Heart left ventricle (tissue), 16 donors: ENCODE measurements around the gene ATG16L2. TPM values are rescaled to one million over a fixed set of nuclear protein-coding genes. Genes with fewer than 3 reads are reported as not detected.
A peak's percentile ranks its signal among the peaks of the same experiment; 100 is the strongest.
"Not testable (repeated sequence)": the region's sequence is repeated elsewhere in the genome, so short reads cannot be mapped to it uniquely, and the experiment has no call there.

Experiments used
- ATAC-seq, 4 donors: fragments of 200-7000 bp; cut with Tn5 transposase; one replicate each; pipeline ENCODE4 v1.9.1; 2020 to 2022; ENCODE audit warnings: moderate library complexity in 4 of 4, mild to moderate bottlenecking in 3 of 4, moderate number of reproducible peaks in 1 of 4
- DNase-seq, 5 donors: peaks; one replicate each; pipeline ENCODE4 v3.0.0-alpha.2; 2020
- H3K27ac ChIP-seq, 12 donors: fragments of 200-600 bp; sonication (generic) in 4 of 12; one replicate each; pipeline versions ENCODE4 v1.5.0 to v1.8.0; 2016 to 2022; ENCODE audit warnings: mild to moderate bottlenecking in 2 of 12
- H3K27me3 ChIP-seq, 9 donors: fragments of 200-600 bp; sonication (generic) in 2 of 9; one replicate each; pipeline versions ENCODE4 v1.5.1 to v1.8.0; 2016 to 2022; ENCODE audit warnings: mild to moderate bottlenecking in 3 of 9
- H3K36me3 ChIP-seq, 9 donors: fragments of 200-600 bp; sonication (generic) in 2 of 9; one replicate each; pipeline versions ENCODE4 v1.5.0 to v1.8.0; 2018 to 2022; ENCODE audit warnings: mild to moderate bottlenecking in 2 of 9
- H3K4me1 ChIP-seq, 12 donors: fragments of 200-600 bp; sonication (generic) in 4 of 12; one replicate each; pipeline versions ENCODE4 v1.5.0 to v1.8.0; 2016 to 2022; ENCODE audit warnings: mild to moderate bottlenecking in 3 of 12
- H3K4me3 ChIP-seq, 12 donors: fragments of 200-600 bp; sonication (generic) in 4 of 12; one replicate each; pipeline versions ENCODE4 v1.5.0 to v1.8.0; 2017 to 2022; ENCODE audit warnings: mild to moderate bottlenecking in 9 of 12, moderate library complexity in 4 of 12
- H3K9me3 ChIP-seq, 12 donors: fragments of 200-600 bp; sonication (generic) in 4 of 12; one replicate each; pipeline versions ENCODE4 v1.5.0 to v1.8.0; 2016 to 2022; ENCODE audit warnings: mild to moderate bottlenecking in 1 of 12
- POLR2A ChIP-seq, 2 donors: fragments of 450-650 bp; IDR thresholded peaks; one replicate each; pipeline ENCODE4 v1.6.1; 2017; ENCODE audit warnings: antibody characterized with exemption in 2 of 2, mild to moderate bottlenecking in 2 of 2, moderate library complexity in 2 of 2
- WGBS, 4 donors: extraction: QIAGEN DNeasy Blood & Tissue Kit in 2 of 4; methylation state at CpG; one replicate each; pipeline versions ENCODE4 v1.1.5 to v1.1.7; 2013 to 2018; 5-methylcytosine and 5-hydroxymethylcytosine counted together
- intact Hi-C, 10 donors: fragments of 100-400 bp; cut with DNase I; formaldehyde crosslinking; loops; one replicate each; pipeline versions ENCODE4 v1.11.1 to v1.14.2; 2022
- polyA plus RNA-seq, 2 donors: library from polyadenylated mRNA; stranded (reverse); fragments of 200-250 nt; gene quantifications; one replicate each; pipeline ENCODE4 v1.2.3, GENCODE V29; 2013
- total RNA-seq, 9 donors: library from RNA; depleted of rRNA in 2 of 9; stranded (reverse); fragments of >200 nt in 2 of 9; fragmentation: NEBNext Ultra II Directional in 3 of 9; extraction: Animal tissue kit (Norgen Biotek cat#: 25700) in 3 of 9; gene quantifications; one replicate each; pipeline versions ENCODE4 v1.1.0 to v1.2.4, GENCODE V29; 2016 to 2023
- TF ChIP-seq, protein P1 (sequence below), 12 donors: fragments of 200-600 bp; sonication (generic) in 4 of 12; IDR thresholded peaks; one replicate each; pipeline versions ENCODE4 v1.5.0 to v1.8.0; 2018 to 2022; ENCODE audit warnings: antibody characterized with exemption in 12 of 12, mild to moderate bottlenecking in 5 of 12
- donor health status: ischemic (EF 13 %, LVEDD 7.1; RV severe dilation, severe dysfunction).
- donor health status: healthy with polysubstance abuse.
- donor health status: DM: no; HTN: yes; CAD: no.
- donor health status: DM: no; HTN: no; CAD: no.
- donor health status: ischemic (EF 25% LVEDD 6.9; RV normal size, moderate dysfunction).
- donor health status: ischemic (EF 25% LVEDD 5.7; RV mildly dilated, moderate dysfunction).
- donor health status: healthy.
- donor health status: DM: yes; HTN: yes; CAD: no.
- donor health status: ischemic (EF 35%, LVEDD 5.7; RV mildly dilated, moderate dysfunction).
- donor health status: nonischemic (EF 11% LVEDD 7.7; RV severe dilation, severe dysfunction).
- donor health status: DM: yes; HTN: yes; CAD: no.
- donor health status: PGD.
- donor health status: ischemic (EF 29% LVEDD 5.4; RV normal size, mild dysfunction).
- donor health status: nonischemic (EF 23%, LVEDD 6.1; RV moderate dilation, normal function).

The ATG16L2 gene
- total and polyA plus RNA-seq, 11 donors: 6.0 to 28.9 (median 13.2) TPM

- peak overlapping the region in 1 of 12 donors; percentile 55 for H3K27ac ChIP-seq
- intact Hi-C loops: no loop called here
- no peaks in the 10 kb centered on the region for H3K9me3 ChIP-seq
- TF ChIP-seq POLR2A (IDR thresholded peaks at IDR 0.05): no peak
- TF ChIP-seq, protein P1, sequence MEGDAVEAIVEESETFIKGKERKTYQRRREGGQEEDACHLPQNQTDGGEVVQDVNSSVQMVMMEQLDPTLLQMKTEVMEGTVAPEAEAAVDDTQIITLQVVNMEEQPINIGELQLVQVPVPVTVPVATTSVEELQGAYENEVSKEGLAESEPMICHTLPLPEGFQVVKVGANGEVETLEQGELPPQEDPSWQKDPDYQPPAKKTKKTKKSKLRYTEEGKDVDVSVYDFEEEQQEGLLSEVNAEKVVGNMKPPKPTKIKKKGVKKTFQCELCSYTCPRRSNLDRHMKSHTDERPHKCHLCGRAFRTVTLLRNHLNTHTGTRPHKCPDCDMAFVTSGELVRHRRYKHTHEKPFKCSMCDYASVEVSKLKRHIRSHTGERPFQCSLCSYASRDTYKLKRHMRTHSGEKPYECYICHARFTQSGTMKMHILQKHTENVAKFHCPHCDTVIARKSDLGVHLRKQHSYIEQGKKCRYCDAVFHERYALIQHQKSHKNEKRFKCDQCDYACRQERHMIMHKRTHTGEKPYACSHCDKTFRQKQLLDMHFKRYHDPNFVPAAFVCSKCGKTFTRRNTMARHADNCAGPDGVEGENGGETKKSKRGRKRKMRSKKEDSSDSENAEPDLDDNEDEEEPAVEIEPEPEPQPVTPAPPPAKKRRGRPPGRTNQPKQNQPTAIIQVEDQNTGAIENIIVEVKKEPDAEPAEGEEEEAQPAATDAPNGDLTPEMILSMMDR (IDR thresholded peaks at IDR 0.05): no peak
- H3K4me3 ChIP-seq: no peak overlapping the region
- no peaks in the 10 kb centered on the region for H3K27me3 ChIP-seq
- WGBS, 4 donors: 71 to 75% (median 72%) methylated on average over 7 of the region's 7 CpGs
- ATAC-seq (no peak), DNase-seq (peak in 1 of 5 donors; percentile 10)
- no peaks in the 10 kb centered on the region for H3K36me3 ChIP-seq
- H3K4me1 ChIP-seq: peaks cover 0 to 43% (median 20%) of the 10 kb centered on the region in 12 donors
Observed at GRCh38 chr11:72788241-72788640, 26.0 kb upstream of the ATG16L2 start.

GRCh38 chr11:72789493-72790131 is 24.6 kb upstream of the ATG16L2 start:
- TF ChIP-seq, protein P1 (IDR thresholded peaks at IDR 0.05): no peak
- no peak for TF ChIP-seq POLR2A (IDR thresholded peaks at IDR 0.05)
- H3K36me3 ChIP-seq: no peaks in the 10 kb centered on the region
- ATAC-seq (peak; percentile 32 to 48 (median 46)), DNase-seq (peak; percentile 59 to 79 (median 71))
- H3K4me1 ChIP-seq: peaks cover 0 to 53% (median 29%) of the 10 kb centered on the region in 12 donors
- peak overlapping the region in 8 of 12 donors; percentile 1 to 79 (median 55) for H3K27ac ChIP-seq
- intact Hi-C loops: loop anchor here in 3 of 10 donors (2.0 to 10.0 kb wide), 4 partner anchors 37 to 195 kb away; partner anchors contain the start of gene ARAP1 (in 1 of the 3)
- H3K4me3 ChIP-seq: no peak overlapping the region
- H3K9me3 ChIP-seq: no peaks in the 10 kb centered on the region
- WGBS, 4 donors: 13 to 39% (median 33%) methylated on average over 6 to 10 of the region's 10 CpGs
- H3K27me3 ChIP-seq: no peaks in the 10 kb centered on the region

DNA sequence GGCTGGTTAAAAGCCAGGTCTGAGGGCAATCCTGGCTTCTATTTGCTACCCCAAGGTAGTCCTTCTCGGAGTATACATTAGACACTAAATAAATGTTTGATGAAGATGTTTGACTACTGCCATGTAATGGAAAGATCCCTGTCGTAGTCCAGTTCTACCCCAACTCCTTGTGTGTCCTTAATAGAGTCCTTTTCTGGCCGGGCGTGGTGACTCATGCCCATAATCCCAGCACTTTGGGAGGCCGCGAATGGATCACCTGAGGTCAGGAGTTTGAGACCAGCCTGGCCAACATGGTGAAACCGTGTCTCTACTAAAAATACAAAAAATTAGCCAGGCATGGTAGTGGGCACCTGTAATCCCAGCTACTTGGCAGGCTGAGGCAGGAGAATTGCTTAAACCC is 23.0 kb upstream of the ATG16L2 start:
- DNase-seq, H3K27me3 ChIP-seq, H3K9me3 ChIP-seq, ATAC-seq, H3K36me3 ChIP-seq, H3K27ac ChIP-seq, H3K4me3 ChIP-seq: not testable (repeated sequence)
- peaks cover 0 to 57% (median 30%) of the 10 kb centered on the region in 12 donors for H3K4me1 ChIP-seq
- intact Hi-C loops: loop anchor here in 3 of 10 donors (2.0 to 10.0 kb wide), 4 partner anchors 38 to 196 kb away; partner anchors contain the start of gene ARAP1 (in 1 of the 3)
- WGBS, 4 donors: 86 to 95% (median 94%) methylated on average over 7 of the region's 7 CpGs

DNA sequence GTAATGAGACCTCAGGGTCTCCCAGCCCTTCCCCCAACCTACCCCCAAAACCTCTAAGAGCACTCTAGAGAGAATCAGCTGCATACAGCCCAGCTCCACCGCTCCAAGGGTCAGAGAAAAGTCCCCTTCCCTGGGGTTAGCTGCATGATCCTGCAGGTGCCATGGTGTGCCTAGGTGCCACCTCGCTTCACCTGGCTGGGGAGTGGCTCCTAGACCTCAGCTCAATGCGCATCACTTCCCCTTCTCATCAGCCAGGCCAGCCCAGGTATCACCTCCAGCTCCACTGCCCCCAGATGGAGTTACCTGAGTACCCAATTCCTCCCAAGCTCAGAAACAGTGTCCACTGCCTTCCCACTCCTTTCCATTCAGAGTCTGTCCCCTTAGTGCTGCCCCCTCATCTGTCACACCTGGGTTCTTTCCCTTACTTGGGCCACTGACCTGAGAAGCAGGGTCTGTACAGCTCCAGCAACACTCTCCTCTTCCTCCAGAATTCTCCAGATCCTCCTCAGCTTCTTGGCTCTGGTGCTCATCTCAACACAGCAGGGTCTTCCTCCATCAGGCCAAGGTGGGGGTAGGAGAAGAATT is 21.7 kb upstream of the ATG16L2 start:
- no peak for ATAC-seq
- H3K4me3 ChIP-seq: peak overlapping the region in 2 of 12 donors; percentile 68 to 78
- peak in 1 of 5 donors; percentile 20 for DNase-seq
- peaks cover 0 to 44% (median 30%) of the 10 kb centered on the region in 12 donors for H3K4me1 ChIP-seq
- intact Hi-C loops: loop anchor here in 9 of 10 donors (1.0 to 10.0 kb wide), 6 partner anchors 64 to 198 kb away; no protein-coding TSS in a partner anchor
- no peaks in the 10 kb centered on the region for H3K36me3 ChIP-seq
- WGBS, 4 donors: 92 to 98% (median 97%) methylated on average over 3 of the region's 3 CpGs
- no peak for TF ChIP-seq POLR2A (IDR thresholded peaks at IDR 0.05)
- TF ChIP-seq, protein P1 (IDR thresholded peaks at IDR 0.05): no peak
- no peaks in the 10 kb centered on the region for H3K9me3 ChIP-seq
- peak overlapping the region in 9 of 12 donors; percentile 80 to 97 (median 93) for H3K27ac ChIP-seq
- H3K27me3 ChIP-seq: no peaks in the 10 kb centered on the region
